ENCODE data around the gene DIAPH1.

DIAPH1 gene

DNA sequence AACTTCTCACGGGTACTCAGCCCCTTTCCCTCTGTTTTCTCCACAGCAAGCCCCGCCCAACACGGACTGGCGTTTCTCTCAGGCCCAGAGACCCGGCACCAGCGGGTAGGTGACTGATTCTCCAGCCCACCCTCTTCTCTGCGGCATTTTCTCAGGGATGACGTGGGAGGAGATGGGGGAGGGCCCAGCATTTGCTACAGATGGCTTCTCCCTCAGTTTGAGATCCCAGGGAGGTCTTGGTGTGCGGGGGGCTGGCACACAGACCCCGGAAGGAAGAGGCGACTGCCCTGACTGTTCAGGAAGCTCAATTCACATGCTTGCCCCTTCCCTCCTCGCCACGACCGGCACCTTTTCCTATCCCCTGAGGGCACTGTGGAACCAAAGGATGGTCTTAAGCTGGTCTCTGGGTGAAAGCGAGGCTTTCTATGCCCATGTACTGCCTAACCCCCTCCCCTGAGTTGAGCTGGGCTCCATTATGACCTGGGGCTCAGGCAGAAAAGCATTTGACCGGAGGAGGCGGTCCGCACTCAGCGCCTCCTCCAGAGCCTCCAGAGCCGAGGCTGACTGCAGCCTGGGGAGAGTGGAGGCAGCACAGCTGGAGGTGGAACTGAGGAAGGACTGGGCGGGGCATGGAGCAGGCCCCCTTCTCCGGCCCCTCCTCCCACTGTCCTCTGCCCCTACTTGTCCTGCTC lies 123.9 kb downstream of the DIAPH1 start:
- no peak for DNase-seq

DNA sequence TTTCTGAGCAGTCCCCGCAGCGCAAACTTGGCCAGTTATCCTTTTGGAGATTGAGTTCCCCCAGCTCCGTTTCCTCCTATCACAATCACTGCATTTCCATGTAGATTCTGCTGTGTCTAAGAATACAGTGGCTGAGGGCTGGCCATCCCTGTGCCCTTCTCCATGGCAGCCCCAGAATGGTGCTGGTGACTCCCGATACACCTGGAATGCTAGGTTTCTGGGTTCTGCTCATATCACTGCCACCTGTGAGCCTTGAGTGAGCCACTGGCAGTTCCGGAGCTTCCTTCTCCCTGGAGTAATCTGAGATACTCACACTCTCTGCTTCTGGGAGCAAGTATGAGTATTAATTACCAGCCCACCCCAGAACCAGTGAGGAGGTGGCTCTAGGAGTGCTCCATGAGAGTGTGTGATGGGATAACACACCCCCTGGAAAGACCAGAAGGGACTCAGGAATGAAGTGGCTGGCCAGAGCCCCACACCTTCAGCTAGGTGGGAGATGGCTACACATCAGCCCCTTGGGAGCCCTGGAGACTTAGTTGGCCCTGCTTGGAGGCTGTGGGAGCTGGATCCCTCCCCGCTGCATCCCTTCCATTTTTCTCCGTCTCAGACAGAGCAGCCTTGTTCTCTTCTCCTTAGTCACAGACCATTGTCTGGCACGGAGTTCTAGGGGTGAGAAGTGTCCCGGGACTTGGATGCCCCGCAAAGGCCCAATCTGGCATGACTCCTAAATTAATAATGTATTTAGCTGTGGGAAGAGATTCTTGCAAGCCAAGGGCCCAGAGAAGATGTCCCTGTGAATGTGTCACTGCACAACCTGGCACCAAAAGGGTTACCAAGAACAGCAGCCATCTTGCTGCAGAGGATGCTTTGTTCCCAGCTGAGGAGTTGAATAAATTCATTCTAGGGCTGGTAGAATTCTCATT lies 125.0 kb downstream of the DIAPH1 start:
- no peak for DNase-seq

DNA sequence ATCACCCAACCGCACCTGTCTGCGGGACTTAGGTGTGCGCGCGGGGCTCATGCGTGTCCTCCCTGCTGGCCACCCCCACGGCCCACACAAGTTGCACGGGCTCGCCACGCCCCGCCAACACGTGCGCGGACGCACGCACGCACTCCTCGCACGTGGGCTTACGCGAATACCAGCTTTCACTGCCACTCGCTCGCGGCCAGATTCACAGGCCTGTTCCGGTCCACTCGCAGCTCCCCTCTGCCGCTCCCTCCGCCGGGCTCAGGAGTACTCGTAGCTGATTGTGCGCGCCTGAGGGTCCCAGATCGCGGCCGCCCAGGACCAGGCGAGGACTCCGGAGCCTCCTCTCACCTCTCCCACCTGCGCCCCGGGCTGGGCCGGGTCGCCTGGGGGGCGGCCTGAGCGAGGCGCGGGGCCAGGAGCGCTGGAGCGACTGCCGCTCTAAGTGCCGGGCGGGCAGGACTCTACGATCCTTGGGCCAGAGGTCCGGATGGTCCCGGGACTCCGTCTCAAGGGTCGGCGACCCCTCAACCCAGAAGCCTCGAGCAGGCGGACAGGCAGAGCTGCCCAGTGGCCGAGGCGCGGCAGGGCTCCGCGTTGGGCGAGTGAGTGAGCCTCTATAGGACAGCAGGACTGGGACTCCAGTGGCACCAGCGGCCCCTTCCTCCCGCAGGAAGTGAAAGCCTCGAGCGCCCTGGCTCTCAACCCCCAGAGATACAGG lies 126.5 kb downstream of the DIAPH1 start:
- no peak for DNase-seq

DNA sequence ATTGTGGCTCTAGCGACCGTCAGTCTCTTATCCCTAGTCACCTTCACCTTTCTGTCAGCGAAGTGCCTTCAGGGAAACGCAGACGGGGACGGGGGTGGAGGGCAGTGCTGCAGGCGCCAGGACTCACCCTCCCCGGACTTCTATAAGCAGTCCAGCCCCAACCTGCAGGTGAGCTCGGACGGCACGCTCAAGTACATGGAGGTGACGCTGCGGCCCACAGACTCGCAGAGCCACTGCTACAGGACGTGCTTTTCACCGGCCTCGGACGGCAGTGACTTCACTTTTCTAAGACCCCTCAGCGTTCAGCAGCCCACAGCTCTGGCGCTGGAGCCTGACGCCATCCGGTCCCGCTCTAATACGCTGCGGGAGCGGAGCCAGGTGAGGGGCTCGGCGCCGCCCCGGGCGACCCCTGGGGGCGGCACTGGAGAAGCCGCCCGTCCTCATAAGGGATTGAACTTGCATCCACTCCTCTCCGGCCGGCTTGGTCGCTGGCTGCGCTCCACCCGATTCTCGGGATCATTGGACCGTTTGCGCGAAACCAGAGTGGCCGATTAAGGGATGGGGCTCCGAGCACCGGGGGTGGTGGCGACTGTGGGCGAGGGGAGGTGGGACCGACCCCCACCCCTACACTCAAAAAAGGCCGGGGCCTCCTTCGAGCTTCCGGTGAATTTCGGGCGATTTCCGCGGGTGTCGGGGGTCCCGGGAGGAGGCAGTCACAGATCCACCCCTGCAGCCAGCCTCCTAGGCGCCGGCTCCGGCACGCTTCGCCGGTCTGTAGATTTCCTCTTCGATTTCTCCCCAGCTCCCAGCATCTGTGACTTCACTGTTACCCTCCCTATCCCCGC lies 127.3 kb downstream of the DIAPH1 start:
- no peak for DNase-seq

DNA sequence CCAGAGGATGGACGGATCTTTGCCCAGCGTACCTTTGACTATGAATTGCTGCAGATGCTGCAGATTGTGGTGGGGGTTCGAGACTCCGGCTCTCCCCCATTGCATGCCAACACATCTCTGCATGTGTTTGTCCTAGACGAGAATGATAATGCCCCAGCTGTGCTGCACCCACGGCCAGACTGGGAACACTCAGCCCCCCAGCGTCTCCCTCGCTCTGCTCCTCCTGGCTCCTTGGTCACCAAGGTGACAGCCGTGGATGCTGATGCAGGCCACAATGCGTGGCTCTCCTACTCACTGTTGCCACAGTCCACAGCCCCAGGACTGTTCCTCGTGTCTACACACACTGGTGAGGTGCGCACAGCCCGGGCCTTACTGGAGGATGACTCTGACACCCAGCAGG lies 128.0 kb downstream of the DIAPH1 start:
- DNase-seq = no peak

DNA sequence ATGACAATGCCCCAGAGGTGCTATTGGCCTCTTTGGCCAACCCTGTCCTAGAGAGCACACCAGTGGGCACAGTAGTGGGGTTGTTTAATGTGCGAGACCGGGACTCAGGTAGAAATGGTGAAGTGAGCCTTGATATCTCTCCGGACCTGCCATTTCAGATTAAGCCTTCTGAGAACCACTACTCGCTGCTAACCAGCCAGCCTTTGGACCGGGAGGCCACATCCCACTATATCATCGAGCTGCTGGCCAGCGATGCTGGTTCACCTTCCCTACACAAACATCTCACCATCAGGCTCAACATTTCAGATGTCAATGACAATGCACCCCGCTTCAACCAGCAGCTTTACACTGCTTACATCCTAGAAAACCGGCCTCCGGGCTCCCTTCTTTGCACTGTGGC lies 128.5 kb downstream of the DIAPH1 start:
- DNase-seq = no peak

DNA sequence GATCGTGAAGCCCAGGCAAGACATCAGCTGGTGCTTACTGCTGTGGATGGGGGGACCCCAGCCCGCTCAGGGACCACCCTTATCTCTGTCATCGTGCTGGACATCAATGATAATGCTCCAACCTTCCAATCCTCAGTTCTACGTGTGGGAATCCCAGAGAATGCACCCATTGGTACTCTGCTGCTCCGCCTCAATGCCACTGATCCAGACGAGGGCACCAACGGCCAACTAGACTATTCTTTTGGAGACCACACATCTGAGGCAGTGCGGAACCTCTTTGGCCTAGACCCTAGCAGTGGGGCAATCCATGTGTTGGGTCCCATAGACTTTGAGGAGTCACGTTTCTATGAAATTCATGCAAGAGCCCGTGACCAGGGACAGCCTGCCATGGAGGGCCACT lies 129.0 kb downstream of the DIAPH1 start:
- DNase-seq = no peak

DNA sequence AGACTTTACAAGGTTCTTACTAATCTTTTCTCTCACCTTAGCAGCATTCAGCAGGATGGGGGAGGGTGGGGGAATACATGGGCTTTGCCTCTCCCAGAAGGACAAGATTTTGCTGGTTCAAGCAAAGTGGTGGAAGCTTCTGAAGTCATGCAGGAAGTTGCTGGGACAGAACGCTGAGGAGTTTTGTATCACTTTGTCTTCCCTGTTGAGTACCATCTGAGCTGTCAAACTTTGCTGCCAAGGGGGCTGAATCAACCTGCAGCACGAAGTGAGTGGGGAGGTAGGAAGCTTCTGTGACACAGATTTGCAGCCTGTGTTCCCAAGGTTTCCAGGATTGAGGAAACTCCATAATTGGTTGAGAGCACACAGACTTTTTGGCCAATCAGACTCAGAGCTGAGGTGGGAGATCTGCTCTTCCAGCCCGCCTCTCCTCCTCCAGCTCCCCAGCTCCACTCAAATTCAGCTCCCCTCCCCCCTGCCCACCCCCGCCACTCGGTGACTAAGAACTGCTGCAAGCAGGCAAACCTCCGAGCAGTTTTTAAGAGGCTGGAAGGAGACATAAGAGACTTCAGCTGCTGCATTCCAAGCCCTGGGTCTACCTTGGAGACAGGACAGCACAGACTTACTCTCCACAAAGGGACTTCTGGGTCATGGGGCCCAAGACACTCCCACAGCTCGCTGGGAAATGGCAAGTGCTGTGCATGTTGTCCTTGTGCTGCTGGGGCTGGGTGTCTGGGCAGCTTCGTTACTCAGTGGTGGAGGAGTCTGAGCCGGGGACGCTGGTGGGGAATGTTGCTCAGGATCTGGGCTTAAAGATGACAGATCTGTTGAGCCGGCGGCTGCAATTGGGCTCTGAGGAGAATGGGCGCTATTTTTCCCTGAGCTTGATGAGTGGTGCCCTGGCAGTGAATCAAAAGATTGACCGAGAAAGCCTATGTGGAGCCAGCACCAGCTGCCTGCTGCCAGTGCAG lies 129.9 kb downstream of the DIAPH1 start, which contains the start of gene PCDHGC5:
Gene PCDHGC5 (plus strand): TSS at position 491 of the 971 bp plus-strand sequence. CDS start 160 bp downstream, at position 651.
- DNase-seq = no peak

DNA sequence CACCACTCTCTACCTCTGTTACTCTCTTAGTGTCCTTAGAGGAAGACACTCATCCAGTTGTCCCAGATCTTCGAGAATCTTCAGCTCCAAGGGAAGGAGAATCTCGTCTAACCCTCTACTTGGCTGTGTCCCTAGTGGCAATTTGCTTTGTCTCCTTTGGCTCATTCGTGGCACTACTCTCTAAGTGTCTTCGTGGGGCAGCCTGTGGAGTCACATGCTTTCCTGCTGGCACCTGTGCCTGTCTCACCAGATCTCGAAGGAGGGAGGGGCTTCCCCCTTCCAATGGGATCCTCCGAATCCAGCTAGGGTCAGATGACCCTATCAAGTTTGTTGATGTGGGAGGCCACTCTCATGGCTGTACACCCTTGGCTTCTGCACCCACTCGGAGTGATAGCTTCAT lies 131.7 kb downstream of the DIAPH1 start:
- DNase-seq = no peak

DNA sequence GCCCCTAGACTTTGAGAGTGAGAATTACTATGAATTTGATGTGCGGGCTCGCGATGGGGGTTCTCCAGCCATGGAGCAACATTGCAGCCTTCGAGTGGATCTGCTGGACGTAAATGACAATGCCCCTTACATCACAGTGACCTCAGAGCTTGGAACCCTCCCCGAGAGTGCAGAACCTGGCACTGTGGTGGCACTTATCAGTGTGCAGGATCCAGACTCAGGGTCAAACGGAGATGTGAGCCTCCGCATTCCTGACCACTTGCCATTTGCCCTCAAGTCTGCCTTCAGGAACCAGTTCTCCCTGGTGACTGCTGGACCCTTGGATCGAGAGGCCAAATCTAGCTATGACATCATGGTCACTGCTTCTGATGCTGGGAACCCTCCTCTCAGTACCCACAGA lies 132.7 kb downstream of the DIAPH1 start:
- DNase-seq = no peak

DNA sequence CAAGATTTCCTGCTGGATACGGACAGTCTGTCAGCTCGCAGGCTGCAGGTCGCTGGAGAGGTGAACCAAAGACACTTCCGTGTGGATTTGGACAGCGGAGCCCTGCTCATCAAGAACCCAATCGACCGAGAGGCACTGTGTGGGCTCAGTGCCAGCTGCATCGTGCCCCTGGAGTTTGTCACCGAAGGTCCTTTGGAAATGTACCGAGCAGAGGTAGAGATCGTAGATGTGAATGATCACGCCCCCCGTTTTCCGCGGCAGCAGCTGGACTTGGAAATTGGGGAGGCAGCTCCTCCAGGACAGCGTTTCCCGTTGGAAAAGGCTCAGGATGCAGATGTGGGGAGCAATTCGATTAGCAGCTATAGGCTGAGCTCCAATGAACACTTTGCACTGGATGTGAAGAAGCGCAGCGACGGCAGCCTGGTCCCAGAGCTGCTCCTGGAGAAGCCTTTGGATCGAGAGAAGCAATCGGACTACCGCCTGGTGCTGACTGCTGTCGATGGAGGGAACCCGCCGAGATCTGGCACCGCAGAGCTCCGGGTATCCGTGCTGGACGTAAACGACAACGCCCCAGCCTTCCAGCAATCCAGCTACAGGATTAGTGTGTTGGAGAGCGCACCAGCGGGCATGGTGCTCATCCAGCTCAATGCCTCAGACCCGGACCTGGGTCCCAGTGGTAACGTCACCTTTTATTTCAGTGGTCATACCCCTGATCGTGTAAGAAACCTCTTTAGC lies 133.3 kb downstream of the DIAPH1 start:
- DNase-seq = no peak

DNA sequence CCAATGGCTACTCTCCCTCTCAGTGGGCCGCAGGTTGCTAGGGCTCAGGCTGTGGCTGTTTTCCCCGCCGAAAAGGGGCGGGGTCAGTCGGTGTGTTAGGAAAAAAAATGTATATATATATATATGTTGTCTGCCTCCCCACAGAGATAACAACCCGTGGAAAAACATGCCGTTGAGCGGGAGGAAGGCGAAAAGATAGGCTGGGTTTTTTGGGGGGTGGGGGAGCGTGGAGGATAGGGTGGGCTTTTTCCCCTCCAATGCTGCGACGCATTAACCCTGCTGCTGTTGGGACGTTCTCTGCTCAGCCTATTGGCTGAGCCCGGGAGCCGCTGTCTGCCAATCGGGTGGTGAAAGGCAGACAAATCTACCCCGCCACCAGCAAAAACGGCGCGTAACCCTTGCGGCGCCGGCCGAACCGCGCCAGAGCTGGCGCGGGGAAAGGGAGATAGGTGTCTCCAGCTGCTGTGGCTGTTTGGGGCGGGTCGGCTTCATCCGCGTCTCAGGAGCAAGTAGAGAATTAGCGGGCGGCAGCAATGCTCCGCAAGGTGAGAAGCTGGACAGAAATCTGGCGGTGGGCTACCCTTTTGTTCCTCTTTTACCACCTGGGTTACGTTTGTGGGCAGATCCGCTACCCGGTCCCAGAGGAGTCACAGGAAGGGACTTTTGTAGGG lies 134.0 kb downstream of the DIAPH1 start, which contains the start of gene PCDHGC4:
Gene PCDHGC4 (plus strand): TSS at position 390 of the 671 bp plus-strand sequence. CDS start 144 bp downstream, at position 534.
- peak; percentile 20 for DNase-seq

DNA sequence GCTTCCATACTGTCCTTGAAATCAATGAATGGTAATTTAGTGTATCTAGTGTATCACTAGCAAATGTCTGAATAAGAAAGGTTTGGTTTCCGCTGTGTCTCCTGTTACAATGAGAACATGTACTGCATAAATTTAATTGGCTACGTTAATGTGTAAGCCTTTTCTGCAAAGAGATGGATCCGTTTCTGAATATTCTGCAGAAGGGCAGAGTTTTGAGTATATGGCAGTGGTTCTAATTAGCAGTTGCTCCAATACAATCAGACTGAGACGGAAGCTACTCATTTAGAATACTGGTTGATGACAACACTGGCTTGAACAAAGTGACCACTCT lies 134.5 kb downstream of the DIAPH1 start:
- DNase-seq = no peak

DNA sequence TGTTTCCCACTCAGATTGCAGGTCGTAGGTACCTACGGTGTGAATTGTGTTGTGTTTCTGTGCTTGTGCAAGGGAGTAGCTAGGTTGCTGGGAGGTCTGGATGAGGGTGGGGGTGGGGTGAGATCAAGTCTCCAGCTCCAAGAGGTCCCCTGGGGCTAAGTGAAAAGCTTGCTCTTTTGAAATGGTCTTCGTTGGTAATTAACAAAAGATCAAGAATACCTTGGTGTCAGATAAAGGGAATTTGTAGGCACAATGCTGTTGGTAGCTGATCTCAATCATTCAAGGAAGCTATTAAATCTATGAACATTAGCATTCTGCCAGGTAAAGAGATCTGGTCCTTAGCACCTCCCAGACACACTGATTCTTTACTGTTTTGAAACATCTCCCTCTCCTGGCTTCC lies 134.9 kb downstream of the DIAPH1 start:
- DNase-seq = no peak

DNA sequence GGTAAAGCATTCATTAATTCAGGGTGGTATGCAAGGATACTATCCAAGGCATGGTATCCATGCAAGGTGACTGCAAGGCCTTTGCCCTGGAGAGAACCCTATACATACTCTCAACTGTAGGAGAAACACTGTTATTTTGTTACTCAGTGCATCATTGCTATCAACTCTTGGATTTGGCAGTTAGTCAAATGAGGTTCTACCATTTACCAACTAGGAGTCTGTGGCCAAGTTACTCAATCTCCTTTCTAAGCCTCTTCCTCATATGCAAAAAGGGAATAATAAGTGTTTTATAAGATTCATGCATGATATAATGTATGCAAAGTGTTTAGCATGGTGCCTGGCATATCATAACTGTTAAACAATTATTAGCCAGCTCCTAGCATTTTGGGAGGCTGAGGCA lies 139.0 kb downstream of the DIAPH1 start:
- no peak for DNase-seq

DNA sequence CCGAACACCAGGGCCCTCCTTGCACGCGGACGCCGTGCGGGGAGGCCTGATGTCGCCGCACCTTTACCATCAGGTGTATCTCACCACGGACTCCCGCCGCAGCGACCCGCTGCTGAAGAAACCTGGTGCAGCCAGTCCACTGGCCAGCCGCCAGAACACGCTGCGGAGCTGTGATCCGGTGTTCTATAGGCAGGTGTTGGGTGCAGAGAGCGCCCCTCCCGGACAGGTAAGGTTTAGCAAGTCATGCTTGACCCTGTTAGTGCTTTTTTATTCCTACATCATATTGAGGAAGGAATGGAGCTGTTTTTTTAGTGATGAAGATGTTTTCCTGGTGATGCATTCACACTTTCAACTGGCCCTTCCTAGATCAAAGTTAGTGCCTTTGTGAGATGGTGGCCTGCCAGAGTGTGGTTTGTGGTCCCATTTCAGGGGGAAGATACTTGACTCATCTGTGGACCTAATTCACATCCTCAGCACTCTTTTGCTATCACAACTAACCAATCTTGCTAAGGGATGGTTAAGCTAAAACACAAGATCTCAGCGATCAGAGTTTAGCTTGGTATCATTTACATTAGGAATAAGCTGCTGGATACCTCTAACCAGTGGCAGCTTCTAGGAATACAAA lies 140.4 kb downstream of the DIAPH1 start:
- peak; percentile 20 for DNase-seq

DNA sequence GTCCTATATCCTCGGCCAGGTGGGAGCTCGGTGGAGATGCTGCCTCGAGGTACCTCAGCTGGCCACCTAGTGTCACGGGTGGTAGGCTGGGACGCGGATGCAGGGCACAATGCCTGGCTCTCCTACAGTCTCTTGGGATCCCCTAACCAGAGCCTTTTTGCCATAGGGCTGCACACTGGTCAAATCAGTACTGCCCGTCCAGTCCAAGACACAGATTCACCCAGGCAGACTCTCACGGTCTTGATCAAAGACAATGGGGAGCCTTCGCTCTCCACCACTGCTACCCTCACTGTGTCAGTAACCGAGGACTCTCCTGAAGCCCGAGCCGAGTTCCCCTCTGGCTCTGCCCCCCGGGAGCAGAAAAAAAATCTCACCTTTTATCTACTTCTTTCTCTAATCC lies 141.0 kb downstream of the DIAPH1 start:
- no peak for DNase-seq

DNA sequence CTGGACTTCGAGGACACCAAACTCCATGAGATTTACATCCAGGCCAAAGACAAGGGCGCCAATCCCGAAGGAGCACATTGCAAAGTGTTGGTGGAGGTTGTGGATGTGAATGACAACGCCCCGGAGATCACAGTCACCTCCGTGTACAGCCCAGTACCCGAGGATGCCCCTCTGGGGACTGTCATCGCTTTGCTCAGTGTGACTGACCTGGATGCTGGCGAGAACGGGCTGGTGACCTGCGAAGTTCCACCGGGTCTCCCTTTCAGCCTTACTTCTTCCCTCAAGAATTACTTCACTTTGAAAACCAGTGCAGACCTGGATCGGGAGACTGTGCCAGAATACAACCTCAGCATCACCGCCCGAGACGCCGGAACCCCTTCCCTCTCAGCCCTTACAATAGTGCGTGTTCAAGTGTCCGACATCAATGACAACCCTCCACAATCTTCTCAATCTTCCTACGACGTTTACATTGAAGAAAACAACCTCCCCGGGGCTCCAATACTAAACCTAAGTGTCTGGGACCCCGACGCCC lies 141.7 kb downstream of the DIAPH1 start:
- DNase-seq = no peak
